DMS53 (cell line): ENCODE data around the gene MICAL2.

Experiments
- DNase-seq: peaks from one replicate; lab custom pipeline; 2025; lab: John Stamatoyannopoulos, UW

MICAL2 gene

DNA sequence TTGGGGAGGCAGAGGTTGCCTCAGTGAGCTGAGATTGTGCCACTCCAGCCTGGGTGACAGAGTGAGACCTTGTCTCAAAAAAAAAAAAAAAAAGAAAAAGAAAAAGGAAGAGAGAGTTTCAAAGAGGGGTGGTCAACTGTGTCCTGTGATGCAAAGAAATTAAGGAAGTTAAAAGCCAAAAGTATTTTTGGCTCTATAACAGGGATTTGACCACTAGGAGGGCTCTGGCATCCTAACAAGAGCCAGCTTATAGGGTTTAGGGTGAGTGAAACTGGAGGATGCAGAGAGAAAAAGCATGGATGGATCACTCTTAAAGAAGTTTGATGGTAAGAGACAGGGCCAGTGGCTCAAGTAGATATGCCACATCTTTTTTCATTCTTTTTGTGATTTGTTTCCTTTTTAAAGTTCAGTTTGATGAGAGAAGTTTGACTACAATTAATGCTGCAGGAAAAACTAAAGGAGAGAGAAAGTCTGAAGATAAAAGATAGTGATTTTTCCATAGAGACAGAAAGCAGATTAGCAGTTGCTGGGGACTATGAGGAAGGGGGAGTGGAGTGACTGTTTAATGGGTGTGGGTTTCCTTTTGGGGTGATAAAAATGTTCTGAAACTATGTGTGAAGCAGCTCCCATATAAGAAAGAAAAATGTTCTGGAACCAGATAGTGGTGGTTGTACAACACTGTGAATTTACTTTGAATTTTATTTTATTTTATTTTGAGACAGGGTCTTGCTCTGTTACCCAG is 11.1 kb upstream of the MICAL2 start:
- DNase-seq = no peak

DNA sequence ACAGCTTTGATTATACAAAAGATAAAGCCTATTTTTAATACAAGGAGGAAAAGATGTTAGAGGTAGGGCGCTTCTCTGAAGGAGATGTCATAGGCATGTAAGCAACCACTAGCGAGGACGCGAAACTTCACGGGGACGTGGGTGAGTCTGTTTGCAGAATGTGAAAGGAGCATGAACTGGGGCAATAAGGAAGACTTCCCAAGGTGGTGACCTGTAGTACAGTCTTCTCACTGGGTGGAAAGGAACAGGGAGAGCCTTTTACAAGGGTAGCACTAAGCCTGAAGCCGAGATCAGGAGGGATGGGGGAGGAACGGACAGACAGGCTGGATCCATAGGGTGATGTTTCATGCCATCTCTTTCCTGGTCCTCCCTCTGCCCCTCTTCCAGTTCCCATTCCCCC is 10.0 kb upstream of the MICAL2 start:
- DNase-seq = no peak

DNA sequence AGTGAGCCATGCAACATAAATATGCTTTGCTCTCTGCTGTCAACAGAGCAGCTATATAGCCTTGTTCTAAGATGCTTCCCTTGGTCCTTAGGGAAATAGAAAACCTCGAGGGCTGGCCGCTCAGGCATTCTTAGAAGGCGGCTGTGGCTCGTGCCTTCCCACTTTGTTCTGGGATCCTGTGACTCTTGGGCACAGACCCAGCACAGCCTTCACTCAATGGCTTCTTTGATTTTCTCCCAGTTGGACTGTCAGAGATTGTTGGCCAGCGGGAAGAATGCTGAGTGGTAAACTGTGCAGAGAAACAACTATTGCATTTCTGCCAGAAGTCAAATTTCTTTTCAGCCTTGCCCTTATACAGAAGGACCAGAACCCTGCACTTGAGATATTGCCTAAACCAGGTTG is 9.5 kb upstream of the MICAL2 start:
- DNase-seq = no peak

DNA sequence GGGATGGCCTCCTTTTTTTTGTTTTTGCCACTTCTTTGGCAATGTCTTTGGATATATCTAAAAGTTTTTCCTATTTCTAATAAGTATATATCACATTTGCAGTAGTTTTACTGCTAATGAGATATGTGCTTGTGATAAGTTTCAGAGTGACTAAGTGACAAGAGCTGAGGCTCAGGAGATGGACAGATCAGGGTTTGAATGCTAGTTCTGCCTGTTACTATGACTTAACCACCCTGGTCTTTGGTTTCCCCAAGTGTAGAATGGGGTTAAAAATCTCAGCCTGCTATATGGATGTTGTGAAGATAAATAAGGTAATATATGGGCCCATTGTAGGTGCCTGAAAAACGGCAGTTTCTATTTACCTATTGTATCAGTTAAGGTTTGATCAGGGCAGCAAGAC is 9.1 kb upstream of the MICAL2 start:
- no peak for DNase-seq

DNA sequence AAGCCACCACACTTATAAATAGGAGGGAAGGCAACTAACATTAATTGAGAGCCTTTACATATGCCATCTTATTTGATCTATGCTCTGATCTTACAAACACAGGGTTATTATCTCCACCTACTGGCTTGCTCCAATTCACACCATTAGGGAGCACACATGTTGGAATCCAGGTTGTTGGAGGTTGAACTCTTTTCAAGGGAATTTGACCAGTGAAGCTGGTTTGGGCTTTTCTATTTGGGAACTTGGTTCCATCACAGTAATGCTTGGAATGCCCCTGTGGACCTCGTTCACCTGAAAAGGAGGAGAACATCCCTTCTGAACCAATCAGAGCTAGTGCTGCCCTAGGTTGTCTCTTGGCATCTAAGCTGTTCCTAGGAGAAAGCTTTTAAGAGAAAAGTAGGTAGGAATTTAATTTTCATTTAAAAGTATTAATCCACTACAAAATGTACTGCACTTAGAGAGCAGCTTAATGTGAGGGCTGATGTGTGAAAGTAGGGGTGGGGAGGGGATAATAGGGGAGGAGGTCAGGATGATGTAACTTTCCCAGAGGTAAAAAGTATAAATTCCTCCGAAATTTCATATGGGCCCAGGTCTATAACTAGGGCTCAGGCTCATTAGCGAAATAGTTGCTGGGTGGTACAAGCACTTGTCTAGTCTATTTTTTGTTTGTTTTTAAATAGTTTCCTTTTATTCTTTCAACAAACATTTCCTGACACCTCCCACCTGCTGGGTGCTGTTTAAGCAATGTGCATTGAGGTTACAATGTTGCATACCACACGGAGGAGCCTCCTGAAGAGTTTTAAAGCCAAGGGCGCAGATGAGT is 7.6 kb upstream of the MICAL2 start:
- peak; percentile 29 for DNase-seq

DNA sequence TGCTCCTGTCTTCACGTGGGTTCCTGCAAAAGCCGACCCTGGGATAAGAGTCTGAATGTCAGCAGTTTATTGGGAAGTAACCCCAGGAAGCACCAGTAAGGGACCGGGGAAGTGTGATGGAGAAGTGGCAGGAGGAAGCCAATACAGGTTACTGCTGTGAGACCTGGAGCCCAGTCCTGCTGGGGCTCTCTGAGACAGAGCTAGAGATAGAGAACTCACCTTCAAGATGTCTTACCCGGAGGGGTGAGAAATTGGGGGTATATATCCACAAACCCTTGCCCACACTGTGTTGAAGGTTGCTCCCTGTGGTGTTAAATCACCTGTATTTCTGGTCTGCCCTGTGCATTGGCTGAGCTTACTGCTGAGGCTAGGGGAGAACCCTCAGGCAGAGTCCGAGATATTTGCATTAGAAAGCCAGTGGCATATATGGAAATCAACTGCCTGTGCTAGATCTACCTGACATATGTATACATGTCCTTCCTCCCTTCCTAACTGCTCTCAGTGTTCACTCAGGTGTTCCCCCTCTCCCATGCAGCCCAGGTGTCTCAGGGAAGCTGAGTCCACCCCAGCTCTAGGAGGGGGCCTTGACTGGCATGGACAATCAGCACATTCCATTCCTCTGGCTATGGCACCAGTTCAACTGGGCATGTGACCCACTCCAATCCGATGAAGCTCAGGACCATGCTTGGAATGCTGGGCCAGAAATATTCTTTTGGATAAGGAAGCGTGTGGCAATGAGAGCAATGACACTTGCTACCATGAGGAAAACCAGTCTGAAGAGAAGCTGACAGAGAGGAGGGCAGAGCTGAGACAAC is 6.8 kb upstream of the MICAL2 start:
- DNase-seq = no peak

DNA sequence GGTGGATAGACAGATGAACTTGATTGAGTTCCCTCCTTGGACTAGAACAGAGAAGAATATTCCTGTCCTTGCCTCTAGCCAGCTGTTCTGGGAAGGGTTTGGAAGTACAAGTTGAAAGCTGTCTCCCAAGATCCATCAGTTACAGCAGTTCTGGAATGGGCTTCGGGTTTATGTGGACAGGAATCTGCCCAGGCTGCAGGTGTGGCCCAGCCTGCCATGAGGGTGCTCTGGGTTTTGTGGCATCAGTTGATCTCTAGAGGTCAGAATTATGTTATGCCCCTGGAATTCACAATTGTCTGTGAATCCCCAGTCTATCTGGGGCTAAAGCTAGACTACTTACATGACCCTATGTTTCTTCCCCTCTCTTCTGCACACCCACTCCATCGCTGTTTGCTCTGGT is 4.9 kb upstream of the MICAL2 start:
- DNase-seq = no peak

DNA sequence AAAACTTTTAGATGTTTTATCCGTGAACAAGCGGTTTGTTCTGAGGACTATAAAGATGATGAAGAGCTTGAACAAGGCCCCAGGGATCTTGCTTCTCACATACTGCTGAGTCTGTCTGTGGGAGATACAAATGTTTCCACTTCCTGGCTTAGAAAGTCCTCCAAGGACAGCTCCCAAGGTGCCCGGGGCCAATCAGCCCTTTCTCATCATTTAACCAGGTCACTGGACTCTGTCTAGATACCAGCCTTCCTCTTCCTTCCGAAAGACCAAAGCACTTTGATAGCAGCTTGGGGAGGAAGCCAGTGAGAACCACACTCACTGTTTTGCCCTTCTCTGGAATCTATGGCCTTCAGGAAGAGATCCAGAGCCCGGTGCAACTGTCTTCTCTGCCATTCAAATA is 4.3 kb upstream of the MICAL2 start:
- DNase-seq = no peak

DNA sequence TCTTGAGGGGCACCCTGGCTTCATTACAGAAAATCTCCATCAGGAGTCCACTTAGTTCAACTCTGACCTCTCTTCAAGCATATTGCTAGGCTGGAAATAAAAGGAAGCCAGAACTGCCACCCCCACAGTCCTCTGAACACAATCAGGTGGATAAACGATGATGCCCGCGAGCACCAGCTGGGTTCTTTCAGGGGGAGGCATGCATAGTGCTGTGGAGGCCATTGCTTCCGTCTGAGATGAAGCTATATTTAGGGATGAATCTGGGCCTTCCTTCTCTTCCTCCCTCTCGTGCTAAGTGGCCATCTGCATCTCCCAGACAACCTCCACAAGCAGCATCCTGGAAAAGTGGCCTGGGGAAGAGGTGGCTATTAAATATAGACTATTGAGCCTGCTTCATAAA is 3.9 kb upstream of the MICAL2 start:
- DNase-seq = no peak

DNA sequence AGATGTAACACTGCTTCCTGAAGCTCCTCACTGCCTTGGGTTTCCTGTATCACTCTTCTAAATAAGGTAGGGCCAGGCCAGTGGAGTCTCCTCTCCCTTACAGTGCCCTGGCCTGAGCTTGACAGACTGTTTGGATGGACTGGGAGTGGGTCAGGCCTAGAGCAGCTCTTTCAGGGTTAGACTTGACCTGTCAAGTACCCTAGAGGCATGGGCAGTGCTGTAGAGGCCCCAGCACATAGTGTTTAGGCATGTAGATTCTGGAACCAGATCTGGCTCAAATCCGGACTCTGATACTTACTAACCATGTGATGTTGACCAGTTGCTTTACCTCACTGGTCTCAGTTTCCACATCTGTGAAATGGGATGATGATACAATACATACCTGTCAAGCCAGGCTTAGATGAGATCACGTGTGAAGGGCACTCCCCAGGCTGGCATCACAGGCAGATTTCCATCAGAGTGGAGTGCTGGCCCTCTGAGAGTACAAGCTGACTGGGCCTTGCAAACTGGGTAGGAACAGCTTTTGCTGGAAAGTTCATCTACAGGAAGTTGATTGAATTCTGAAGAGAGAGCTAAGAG is 1.4 kb upstream of the MICAL2 start:
- no peak for DNase-seq

DNA sequence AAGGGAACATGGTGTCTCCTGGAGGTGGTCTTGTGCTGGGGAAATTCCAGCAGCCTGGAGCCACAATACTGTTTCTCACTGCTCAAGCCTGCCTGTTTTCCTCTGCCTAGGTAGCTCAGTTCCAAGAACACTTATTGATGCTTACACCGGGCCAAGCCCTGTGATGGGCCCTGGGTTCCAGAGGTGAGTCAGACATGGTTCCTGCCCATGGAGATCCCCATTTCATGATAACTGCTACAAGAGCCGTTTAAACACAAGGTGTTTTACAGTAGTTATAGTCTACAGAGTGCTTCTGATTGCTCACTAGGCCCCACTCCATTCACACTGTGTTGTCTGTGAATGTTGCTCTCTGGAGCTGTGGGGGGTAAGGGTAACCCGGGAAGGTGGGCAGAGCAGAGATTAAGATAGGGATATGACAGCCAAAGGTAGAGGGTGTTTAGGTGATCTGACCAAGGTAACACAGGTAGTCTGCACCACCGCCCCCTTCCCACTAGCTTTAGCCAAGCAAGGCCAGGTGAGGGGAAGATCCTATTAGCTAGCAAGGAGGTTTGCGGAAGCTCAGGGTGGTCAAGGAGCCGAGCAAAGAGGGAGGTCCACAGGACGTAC is 696 bp upstream of the MICAL2 start:
- peak; percentile 40 for DNase-seq

DNA sequence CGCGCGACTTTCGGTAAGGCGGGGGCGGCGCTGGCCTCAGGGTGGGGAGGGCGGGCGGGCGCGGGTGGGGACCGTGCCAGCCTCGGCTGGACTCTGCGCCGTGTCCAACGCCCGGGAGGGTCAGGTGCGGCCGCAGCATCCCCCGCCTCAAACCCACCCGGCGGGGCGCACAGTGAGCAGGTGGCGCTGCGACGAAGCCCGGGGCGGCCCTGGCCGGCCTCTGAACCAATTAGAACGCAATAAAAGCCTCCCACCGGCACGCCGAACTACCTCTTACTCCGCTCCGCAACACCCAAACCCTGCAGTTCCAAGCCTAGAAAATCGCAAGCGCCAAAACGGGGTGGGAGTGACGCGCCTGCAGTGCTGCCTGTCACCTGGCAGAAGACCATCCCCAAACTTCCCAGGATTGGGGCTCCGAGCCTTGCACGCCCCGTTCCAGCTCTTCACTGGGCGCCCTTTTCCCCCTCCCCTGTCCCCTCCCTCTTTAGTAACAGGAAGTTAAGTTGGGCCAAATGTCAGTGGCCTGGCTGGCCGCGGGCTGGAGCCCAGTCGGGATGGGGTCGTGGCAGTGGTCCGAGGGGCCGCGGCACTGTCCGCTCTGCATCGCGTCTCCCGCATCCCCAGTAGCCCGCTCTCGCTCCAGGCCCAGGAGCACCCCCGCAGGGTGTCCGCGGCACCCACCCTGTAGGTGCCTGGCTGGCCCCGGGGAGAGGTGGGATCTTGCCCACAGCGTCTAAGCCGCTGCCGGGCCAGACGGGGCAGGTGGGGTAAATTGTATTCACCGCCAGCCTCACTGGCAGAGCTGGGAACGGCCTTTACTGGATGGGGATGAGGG is 541 bp downstream of the MICAL2 start:
- peak; percentile 67 for DNase-seq

DNA sequence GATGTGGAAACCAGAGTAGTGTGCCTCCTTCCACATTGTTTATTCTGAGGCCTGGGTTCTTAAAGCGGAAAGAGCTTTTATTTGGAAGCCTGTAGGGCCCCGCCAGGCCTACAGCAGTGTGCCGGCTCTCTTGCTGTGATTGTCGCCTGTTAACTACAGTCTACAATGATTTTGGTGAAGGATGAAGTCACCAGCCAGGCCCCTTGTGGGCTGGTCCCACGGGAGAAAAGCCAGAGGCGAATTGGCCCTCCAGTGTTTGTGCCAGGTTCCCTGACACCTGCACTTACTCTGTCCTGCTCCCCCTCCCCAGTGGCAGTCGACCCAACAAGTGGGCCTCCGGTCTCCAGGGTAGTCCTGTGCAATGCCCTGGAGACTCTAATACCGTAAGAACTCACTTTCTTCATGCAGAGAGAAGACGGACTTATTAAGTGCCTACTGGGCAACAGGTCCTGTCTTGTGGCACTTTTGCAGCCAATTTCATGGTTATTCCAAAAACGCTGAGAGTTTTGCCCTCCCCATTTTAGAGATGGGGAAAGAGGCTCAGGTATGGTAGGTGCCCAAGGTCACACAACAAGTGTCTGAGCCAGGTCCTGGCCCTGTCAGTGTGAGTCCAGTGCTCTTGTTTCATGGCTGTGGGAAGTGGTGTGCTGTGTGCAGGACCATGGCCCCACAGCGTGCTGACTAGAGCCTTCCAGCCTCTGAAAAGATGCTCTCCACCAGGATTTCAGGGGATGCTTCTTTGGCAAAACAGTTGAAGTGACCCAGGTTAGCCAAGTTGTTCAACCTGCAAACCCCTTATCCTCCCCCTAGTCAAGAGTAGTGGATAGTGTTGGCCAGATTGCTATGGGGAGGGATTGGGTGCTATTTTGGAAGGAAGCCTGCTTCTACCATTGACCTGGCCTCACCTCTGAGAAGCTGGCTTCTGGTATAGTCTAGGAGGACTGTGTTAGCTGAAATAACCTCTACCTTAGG is 1.4 kb downstream of the MICAL2 start:
- DNase-seq = no peak

DNA sequence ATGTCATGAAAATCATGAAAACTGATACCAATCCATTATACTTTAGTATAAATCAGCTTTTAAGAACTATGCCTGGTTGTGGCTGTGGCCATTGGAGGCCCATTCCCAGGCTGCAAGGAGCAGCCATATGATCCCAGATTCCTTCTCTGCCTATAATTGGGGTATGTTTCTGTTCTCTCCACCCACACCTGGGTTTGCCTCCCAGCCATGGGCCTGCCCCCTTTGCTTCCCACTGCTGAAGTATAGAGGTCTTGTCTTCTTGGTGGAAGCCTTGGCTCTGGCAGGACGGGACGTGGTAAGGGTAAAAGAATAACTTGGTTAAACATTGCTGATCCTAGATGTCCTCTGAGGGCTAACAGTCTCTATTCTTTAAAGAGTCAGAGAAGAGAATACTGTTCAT is 2.4 kb downstream of the MICAL2 start:
- no peak for DNase-seq

DNA sequence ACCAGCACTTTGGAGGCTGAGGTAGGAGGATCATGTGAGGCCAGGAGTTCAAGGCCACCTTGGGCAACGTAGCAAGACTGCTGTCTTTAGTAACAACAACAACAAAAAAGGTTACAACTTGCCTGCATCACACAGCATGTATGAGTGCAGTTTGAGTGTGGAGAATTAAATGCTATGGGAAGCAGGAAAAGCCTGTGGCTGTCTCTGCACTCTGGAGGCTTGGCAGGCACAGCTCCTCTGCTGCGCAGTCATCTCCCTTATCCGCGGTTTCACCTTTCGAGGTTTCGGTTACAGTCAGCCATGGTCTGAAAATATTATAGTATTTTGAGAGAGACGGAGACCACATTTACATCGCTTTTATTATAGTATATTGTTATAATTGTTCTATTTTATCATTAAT is 2.9 kb downstream of the MICAL2 start:
- DNase-seq = no peak

DNA sequence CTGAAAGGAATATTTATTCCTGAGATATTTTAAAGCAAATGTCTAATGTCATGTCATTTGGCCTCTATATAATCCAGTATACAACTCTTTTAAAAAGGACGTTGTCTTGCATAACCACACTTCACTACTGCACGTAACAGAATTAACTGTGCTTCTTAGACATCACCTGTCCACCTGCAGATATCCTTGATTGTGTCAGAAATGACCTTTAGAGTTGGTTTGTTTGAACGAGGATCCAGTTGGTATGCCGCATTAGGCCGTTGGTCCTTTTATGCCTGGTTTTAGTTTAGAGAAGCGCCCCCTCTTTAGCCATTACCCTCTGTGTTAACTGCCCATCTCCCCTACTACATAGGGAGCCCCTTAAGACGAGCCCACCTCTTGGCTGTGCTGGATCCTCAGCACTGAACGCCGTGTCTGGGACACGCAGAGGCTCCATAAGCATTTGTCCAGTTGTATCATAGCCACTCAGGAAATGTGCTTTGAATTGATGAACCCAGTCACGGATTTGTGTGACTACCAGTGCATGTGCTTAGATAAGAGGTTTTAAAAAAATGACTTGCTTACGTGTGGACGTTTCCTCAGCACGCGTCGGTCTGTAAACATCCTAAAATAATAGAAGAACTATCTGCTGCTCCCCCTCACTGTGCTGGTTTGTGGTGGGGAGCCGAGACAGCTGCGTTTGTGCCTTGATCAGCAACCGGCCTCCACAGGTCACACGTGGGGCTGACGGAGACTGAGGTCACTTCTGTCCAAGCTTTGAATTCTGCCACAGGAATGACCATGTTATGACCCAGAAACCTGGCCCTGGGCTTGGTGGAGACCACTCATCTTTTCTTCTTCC is 4.0 kb downstream of the MICAL2 start:
- DNase-seq = no peak

DNA sequence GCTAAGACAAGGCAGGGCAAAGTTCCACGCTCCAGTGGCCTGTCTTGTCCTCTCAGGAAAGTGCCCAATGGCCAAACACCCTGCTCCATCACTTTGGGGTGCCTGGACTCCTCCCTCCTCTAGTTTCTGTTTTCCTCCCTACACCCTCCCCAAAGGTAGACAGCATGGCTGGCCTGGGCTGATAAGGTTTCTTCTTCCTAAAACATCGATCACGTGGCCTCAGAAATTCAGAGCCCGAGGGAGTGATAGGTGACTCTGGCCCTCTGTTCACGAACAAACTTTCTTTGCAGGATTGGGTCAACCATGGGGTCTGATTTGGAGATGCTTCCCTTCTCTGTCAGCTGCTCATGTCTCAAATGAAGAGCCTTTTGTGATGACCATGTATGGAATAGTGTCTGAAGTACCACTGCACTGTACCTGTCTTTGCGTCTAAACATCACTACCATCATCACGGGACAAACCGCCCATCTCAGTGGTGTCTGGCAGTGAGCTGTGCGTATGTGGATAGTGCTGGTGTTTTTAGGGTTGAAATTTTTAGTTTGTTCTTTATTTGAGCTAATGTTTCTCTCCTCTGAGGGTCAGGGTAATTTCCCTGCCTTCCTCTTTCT is 6.1 kb downstream of the MICAL2 start:
- DNase-seq = no peak

DNA sequence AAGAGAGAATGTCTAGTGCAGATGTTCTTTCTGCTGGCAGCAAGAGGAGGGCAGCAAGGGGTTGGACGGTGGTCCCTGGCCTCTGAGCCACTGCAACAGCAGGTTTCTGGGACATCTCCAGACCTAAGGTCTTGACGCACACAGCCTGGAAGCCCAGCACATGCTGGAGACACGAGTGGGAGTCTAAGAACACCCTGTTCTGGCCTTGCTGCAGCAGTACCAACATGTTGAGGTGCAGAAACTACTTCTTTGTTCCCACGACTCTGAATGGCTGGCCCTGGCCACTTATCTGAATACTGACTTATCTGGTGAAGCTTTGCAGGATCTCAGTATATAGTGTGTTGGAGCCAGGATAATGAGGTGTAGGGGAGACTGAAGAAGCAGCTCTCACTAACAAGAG is 6.8 kb downstream of the MICAL2 start:
- no peak for DNase-seq

DNA sequence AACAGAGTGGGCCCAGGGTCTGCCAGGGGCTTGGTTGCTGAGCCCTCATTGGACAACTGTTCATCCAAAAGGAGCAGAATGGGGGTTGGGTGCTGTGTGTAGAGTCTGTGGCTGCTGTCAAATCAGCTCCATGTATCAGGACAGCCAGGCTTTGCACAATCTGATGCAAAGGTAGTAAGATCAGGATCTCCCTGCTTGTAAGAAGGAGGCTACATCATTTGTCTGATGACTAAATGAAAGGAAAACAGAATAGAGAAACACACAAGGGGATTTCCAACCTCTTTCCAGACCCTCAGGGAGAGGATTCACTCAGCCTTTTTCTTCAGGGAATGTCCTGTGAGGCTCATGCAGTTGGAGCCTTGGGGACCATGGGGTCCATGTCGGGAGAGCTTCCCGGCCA is 7.2 kb downstream of the MICAL2 start:
- DNase-seq = no peak
